Thoracic aorta endothelial cell (primary cell): Measurements from ENCODE around the gene PHLPP2. TPM values are rescaled to one million over a fixed set of nuclear protein-coding genes. Genes with fewer than 3 reads are reported as not detected.

Source experiments
- small RNA-seq: library from RNA; depleted of rRNA; stranded (forward); fragments of <200 nt; gene quantifications from one replicate; pipeline ENCODE3, GENCODE V24; 2012
- total RNA-seq: library from RNA; depleted of rRNA; stranded (reverse); fragments of >200 nt; gene quantifications from 2 replicates; pipeline ENCODE4 v1.2.3, GENCODE V29; 2012

PHLPP2 gene, protein sequence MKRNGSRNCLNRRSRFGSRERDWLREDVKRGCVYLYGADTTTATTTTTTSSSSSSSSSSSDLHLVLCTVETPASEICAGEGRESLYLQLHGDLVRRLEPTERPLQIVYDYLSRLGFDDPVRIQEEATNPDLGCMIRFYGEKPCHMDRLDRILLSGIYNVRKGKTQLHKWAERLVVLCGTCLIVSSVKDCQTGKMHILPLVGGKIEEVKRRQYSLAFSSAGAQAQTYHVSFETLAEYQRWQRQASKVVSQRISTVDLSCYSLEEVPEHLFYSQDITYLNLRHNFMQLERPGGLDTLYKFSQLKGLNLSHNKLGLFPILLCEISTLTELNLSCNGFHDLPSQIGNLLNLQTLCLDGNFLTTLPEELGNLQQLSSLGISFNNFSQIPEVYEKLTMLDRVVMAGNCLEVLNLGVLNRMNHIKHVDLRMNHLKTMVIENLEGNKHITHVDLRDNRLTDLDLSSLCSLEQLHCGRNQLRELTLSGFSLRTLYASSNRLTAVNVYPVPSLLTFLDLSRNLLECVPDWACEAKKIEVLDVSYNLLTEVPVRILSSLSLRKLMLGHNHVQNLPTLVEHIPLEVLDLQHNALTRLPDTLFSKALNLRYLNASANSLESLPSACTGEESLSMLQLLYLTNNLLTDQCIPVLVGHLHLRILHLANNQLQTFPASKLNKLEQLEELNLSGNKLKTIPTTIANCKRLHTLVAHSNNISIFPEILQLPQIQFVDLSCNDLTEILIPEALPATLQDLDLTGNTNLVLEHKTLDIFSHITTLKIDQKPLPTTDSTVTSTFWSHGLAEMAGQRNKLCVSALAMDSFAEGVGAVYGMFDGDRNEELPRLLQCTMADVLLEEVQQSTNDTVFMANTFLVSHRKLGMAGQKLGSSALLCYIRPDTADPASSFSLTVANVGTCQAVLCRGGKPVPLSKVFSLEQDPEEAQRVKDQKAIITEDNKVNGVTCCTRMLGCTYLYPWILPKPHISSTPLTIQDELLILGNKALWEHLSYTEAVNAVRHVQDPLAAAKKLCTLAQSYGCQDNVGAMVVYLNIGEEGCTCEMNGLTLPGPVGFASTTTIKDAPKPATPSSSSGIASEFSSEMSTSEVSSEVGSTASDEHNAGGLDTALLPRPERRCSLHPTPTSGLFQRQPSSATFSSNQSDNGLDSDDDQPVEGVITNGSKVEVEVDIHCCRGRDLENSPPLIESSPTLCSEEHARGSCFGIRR (N-terminal part only)
- 12.3 and 14.8 TPM in 2 replicates for total RNA-seq

DNA sequence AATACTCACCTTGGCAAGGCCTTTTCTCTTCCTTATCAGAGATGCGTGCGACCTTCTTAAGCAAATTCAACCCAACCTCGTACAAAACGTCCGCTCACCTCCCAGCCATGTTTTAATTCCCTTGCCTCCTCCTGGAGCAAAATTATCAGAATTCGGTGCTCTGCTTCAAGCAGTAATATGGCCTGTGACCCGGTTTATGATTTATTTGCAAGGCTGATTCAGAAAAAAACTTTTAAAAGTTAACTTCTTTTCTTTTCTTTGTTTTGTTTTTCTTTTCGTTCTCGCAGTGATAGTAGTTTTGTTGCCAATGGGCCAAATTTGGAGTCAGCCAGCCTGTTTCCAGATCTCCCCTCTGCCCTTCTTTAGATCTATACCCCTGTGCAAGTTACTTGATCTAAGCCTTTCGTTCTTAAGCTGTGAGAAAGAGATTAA, at the start of gene PHLPP2:
Gene PHLPP2, minus strand, starts transcription at position 382 of the 432 bp plus-strand sequence. CDS start 9,906 bp downstream, outside the sequence.

DNA sequence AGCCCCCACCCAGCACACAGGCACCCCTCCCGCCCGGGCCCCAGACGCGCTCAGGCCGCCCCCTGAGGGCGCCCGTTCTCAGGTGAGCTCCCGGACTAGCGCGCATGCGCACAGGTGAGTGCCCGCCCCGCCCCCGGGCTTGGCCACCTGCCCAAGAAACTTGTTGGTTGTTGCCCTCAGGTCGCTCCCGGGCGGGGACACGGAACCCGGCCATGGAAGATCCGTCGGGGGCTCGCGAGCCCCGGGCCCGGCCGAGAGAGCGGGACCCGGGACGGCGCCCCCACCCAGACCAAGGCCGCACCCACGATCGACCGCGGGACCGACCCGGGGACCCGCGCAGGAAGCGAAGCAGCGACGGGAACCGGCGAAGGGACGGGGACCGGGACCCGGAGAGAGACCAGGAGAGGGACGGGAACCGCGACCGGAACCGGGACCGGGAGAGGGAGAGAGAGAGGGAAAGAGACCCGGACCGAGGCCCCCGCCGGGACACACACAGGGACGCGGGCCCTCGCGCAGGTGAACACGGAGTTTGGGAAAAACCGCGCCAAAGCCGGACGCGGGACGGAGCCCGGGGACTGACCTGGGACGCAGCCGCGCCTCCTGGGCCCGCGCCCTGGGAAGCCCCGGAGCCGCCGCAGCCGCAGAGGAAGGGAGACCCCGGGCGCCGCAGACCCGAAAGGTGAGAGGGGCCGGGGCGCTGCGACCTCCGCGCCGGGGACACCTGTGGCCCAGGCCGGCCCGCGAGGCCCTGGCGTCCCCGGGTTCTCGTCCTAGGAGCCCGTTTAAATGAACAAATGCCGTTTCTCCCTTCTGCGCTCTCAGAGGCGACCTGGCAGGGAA, 98.3 kb downstream of the PHLPP2 start, which contains the start of gene MARVELD3:
Gene MARVELD3, plus strand, starts transcription at position 167 of the 840 bp plus-strand sequence. Its CDS starts 46 bp downstream, at position 213.

Small RNA genes lying within 50 kb of the gene (small RNA-seq; reads per million reads assigned to genes)
- gene RNU6-208P (not detected), gene SNORA70D (0.21 reads per million), gene SNORD71 (490 reads per million, percentile 99 among the genes with 10 or more reads in this experiment)

Other genes with a start within 250 kb of the PHLPP2 start
- gene ZNF19, start 235.4 kb downstream of the PHLPP2 start, total RNA-seq: 2.5 and 3.0 TPM in 2 replicates
- gene CHST4, start 198.3 kb downstream of the PHLPP2 start, total RNA-seq: not detected in 2 replicates
- not detected in 2 replicates for gene TAT, start 147.6 kb downstream of the PHLPP2 start, total RNA-seq
- gene MARVELD3, start 98.5 kb downstream of the PHLPP2 start, total RNA-seq: 0.13 TPM in 1 of 2 replicates, not detected in the other
- 116 and 124 TPM in 2 replicates for gene AP1G1, start 84.1 kb upstream of the PHLPP2 start, total RNA-seq
- gene ATXN1L, start 121.3 kb upstream of the PHLPP2 start, total RNA-seq: 22.0 and 23.4 TPM in 2 replicates
- 4.5 and 5.1 TPM in 2 replicates for gene ZNF821, start 159.5 kb upstream of the PHLPP2 start, total RNA-seq
- 190 and 226 TPM in 2 replicates for gene IST1, start 170.8 kb upstream of the PHLPP2 start, total RNA-seq